Epithelial cell of proximal tubule (primary cell): ENCODE results near the gene NRXN3. TPM values are rescaled to one million over a fixed set of nuclear protein-coding genes. Genes with fewer than 3 reads are reported as not detected.

Experiments used
- DNase-seq: peaks from one replicate; pipeline ENCODE4 v3.0.0-alpha.2; 2011; ENCODE audit warnings: low read depth
- H3K4me3 ChIP-seq: 2 replicates; pipeline ENCODE4 v1.5.1; 2011; ENCODE audit warnings: low read depth, mild to moderate bottlenecking, low read length
- total RNA-seq: library from RNA; depleted of rRNA; stranded (reverse); fragments of >200 nt; gene quantifications from 2 replicates; pipeline ENCODE4 v1.2.3, GENCODE V29; 2015
- TF ChIP-seq, protein P1 (sequence below): conservative IDR thresholded peaks from 2 replicates; pipeline ENCODE4 v1.5.1; 2012; ENCODE audit warnings: low read depth, mild to moderate bottlenecking, low read length

The NRXN3 gene
- total RNA-seq, 1 donor from 2014 or later, result 1.2 TPM

GRCh38 chr14:78897443-78897842, 727.3 kb downstream of the NRXN3 start:
- TF ChIP-seq, protein P1, sequence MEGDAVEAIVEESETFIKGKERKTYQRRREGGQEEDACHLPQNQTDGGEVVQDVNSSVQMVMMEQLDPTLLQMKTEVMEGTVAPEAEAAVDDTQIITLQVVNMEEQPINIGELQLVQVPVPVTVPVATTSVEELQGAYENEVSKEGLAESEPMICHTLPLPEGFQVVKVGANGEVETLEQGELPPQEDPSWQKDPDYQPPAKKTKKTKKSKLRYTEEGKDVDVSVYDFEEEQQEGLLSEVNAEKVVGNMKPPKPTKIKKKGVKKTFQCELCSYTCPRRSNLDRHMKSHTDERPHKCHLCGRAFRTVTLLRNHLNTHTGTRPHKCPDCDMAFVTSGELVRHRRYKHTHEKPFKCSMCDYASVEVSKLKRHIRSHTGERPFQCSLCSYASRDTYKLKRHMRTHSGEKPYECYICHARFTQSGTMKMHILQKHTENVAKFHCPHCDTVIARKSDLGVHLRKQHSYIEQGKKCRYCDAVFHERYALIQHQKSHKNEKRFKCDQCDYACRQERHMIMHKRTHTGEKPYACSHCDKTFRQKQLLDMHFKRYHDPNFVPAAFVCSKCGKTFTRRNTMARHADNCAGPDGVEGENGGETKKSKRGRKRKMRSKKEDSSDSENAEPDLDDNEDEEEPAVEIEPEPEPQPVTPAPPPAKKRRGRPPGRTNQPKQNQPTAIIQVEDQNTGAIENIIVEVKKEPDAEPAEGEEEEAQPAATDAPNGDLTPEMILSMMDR, result no peak
- DNase-seq, result no peak
- no peak overlapping the region for H3K4me3 ChIP-seq

- DNase-seq, result peak; percentile 1
- no peak overlapping the region for H3K4me3 ChIP-seq
- TF ChIP-seq, protein P1, result peak; percentile 85
Observed at GRCh38 chr14:78902010-78902623, 731.9 kb downstream of the NRXN3 start.

GRCh38 chr14:78904094-78904493, 733.9 kb downstream of the NRXN3 start:
- no peak overlapping the region for H3K4me3 ChIP-seq
- TF ChIP-seq, protein P1, result peak; percentile 16
- DNase-seq, result no peak

DNA sequence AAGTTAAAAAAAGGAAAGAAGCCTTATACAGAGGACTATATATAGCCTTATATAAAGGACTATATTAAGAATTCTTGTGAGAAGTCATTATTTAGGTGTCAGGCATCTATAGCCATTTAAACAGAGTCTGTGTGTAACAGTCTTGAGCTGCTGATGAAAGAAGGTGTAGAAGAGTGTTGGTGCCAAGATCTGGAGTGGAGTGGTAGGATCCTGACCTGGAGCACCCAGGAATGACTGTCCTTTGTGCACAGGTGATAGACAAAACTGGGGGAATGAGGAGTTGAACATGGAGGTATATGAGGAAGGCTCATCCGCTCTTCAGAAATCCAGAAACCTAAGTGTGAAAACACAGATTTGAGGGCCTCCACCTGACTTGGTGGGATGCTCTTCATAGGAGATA, 747.3 kb downstream of the NRXN3 start:
- no peak for DNase-seq
- TF ChIP-seq, protein P1, result no peak
- H3K4me3 ChIP-seq, result no peak overlapping the region

DNA sequence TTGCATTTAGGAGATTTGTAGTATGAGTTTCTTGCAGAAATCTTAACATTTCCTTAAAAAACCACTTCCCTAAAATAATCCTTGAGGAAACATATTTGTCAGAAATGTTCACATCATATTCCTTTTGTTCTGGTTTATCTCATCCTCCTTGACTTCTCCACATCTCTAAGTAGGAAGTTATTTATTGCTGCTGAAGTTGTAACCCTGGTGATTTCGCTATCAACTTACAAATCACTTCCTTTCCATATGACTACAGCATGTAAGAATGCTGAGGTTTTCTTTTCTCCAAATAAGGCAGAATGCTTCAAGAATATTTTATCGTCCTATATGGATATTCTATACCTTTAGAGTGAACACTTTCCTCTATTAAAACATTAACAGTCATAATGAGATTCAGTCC, 751.7 kb downstream of the NRXN3 start:
- TF ChIP-seq, protein P1, result no peak
- no peak for DNase-seq
- no peak overlapping the region for H3K4me3 ChIP-seq

GRCh38 chr14:78927261-78927660, 757.1 kb downstream of the NRXN3 start:
- TF ChIP-seq, protein P1, result no peak
- H3K4me3 ChIP-seq, result no peak overlapping the region
- no peak for DNase-seq

DNA sequence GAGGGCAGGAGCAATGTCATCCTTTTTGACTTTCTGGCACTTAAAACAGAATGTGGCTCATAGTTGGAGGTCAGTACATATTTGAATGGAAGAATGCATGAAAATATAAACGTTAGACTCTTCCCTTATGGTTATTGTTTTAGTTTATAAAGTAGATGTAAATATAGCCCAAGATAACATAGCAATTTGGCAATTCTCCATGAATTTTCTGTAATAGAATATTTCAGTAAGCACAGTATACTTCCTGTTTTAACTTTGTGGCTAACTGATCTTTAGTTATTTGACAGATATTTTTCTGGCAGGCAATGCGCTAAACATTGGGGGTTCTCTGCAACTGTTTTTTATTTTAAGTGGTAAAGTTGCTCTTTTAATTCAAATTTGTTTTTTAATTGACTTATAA, 763.0 kb downstream of the NRXN3 start:
- no peak overlapping the region for H3K4me3 ChIP-seq
- no peak for DNase-seq
- TF ChIP-seq, protein P1, result no peak
